UCSD-AML1 (cell line): ENCODE measurements around the gene PPM1H.
A peak's percentile ranks its signal among the peaks of the same experiment; 100 is the strongest.

Experiments used
- DNase-seq: peaks from one replicate; lab custom pipeline; 2025; ENCODE audit not compliant: unreplicated experiment; lab: John Stamatoyannopoulos, UW

Gene PPM1H

GRCh38 chr12:62627181-62627580 lies 307.8 kb downstream of the PPM1H start:
- no peak for DNase-seq

- no peak for DNase-seq
Measured at GRCh38 chr12:62625228-62625627, 309.7 kb downstream of the PPM1H start.

- DNase-seq: no peak
Measured at GRCh38 chr12:62622177-62622576, 312.8 kb downstream of the PPM1H start.

GRCh38 chr12:62621101-62621638 lies 313.8 kb downstream of the PPM1H start:
- no peak for DNase-seq

GRCh38 chr12:62618930-62619329 lies 316.0 kb downstream of the PPM1H start:
- DNase-seq: no peak

- no peak for DNase-seq
Measured at GRCh38 chr12:62618319-62618718, 316.6 kb downstream of the PPM1H start.

GRCh38 chr12:62613081-62613480 lies 321.9 kb downstream of the PPM1H start:
- DNase-seq: no peak

- no peak for DNase-seq
Measured at GRCh38 chr12:62606654-62607053, 328.3 kb downstream of the PPM1H start.

GRCh38 chr12:62605981-62606380 lies 329.0 kb downstream of the PPM1H start:
- no peak for DNase-seq

- DNase-seq: no peak
Measured at GRCh38 chr12:62604871-62605270, 330.1 kb downstream of the PPM1H start.

GRCh38 chr12:62604373-62604772 lies 330.6 kb downstream of the PPM1H start:
- DNase-seq: no peak

- no peak for DNase-seq
Measured at GRCh38 chr12:62603811-62604098, 331.2 kb downstream of the PPM1H start.

- peak; percentile 89 for DNase-seq
Measured at GRCh38 chr12:62603061-62603810, 331.7 kb downstream of the PPM1H start.

- DNase-seq: peak; percentile 95
Measured at GRCh38 chr12:62602255-62603060, 332.5 kb downstream of the PPM1H start.

- no peak for DNase-seq
Measured at GRCh38 chr12:62601765-62602164, 333.2 kb downstream of the PPM1H start.

- no peak for DNase-seq
Measured at GRCh38 chr12:62599854-62600437, 335.0 kb downstream of the PPM1H start.

GRCh38 chr12:62598846-62599245 lies 336.1 kb downstream of the PPM1H start:
- DNase-seq: no peak

- DNase-seq: no peak
Measured at GRCh38 chr12:62597253-62597652, 337.7 kb downstream of the PPM1H start.
